Effector memory CD4-positive, alpha-beta T cell (primary cell): Measurements from ENCODE around the gene PDE9A.

Source experiments
- DNase-seq, 3 donors: peaks; one replicate each; pipeline ENCODE4 v3.0.0-alpha.2; 2020
- H3K27ac ChIP-seq: 2 replicates; pipeline ENCODE4 v1.7.0; 2013; ENCODE audit warnings: mild to moderate bottlenecking, low read length, moderate library complexity; ENCODE audit not compliant: insufficient read depth, poor library complexity, severe bottlenecking
- H3K27me3 ChIP-seq: replicated peaks from 2 replicates; pipeline ENCODE4 v1.7.0; 2013; ENCODE audit warnings: mild to moderate bottlenecking, low read length; ENCODE audit not compliant: insufficient read depth, control insufficient read depth, poor library complexity, severe bottlenecking
- H3K36me3 ChIP-seq: 2 replicates; pipeline ENCODE4 v1.7.0; 2013; ENCODE audit warnings: mild to moderate bottlenecking, low read length, moderate library complexity; ENCODE audit not compliant: control insufficient read depth, insufficient read depth
- H3K4me1 ChIP-seq: 2 replicates; pipeline ENCODE4 v1.7.0; 2013; ENCODE audit warnings: low read length, mild to moderate bottlenecking; ENCODE audit not compliant: control insufficient read depth, insufficient read depth, poor library complexity, severe bottlenecking
- H3K4me3 ChIP-seq: 2 replicates; pipeline ENCODE4 v1.7.0; 2013; ENCODE audit warnings: low read length, low read depth, mild to moderate bottlenecking; ENCODE audit not compliant: insufficient read depth, poor library complexity, severe bottlenecking
- H3K9me3 ChIP-seq: 2 replicates; pipeline ENCODE4 v1.7.0; 2013; ENCODE audit warnings: mild to moderate bottlenecking, low read length, moderate library complexity; ENCODE audit not compliant: control insufficient read depth

PDE9A gene

GRCh38 chr21:42731264-42732032 lies 78.0 kb downstream of the PDE9A start:
- H3K27ac ChIP-seq = no peak overlapping the region
- no peaks in the 10 kb centered on the region for H3K36me3 ChIP-seq
- H3K27me3 ChIP-seq = no peaks in the 10 kb centered on the region

DNA sequence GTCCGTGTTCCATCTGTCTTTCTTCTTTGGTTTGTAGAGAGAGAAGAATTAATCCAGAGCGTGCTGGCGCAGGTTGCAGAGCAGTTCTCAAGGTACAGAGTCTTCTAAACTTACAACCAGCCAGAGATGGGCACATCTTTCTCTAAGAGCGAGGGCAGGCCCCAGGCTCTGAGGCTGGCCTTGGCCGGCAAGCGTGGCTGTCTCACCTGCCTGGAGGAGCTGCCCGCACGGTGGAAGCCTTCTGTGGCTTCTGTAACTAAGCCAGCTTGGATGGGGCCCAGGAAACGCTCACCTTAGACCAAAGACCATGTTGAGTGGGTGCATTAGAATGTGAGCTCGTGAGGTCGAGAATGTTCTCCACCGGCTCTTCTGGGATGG lies 78.6 kb downstream of the PDE9A start:
- Histone ChIP-seq H3K36me3 (no peaks in the 10 kb centered on the region), H3K4me3 (no peak overlapping the region), H3K27ac (no peak overlapping the region), H3K4me1 (peaks cover 7% of the 10 kb centered on the region), H3K27me3 (no peaks in the 10 kb centered on the region), H3K9me3 (no peaks in the 10 kb centered on the region)
- no peak for DNase-seq

More at GRCh38 chr21:42731264-42732032, 78.0 kb downstream of the PDE9A start:
- H3K4me3 ChIP-seq = no peak overlapping the region
- no peak for DNase-seq
- H3K4me1 ChIP-seq = peaks cover 7% of the 10 kb centered on the region
- H3K9me3 ChIP-seq = no peaks in the 10 kb centered on the region

DNA sequence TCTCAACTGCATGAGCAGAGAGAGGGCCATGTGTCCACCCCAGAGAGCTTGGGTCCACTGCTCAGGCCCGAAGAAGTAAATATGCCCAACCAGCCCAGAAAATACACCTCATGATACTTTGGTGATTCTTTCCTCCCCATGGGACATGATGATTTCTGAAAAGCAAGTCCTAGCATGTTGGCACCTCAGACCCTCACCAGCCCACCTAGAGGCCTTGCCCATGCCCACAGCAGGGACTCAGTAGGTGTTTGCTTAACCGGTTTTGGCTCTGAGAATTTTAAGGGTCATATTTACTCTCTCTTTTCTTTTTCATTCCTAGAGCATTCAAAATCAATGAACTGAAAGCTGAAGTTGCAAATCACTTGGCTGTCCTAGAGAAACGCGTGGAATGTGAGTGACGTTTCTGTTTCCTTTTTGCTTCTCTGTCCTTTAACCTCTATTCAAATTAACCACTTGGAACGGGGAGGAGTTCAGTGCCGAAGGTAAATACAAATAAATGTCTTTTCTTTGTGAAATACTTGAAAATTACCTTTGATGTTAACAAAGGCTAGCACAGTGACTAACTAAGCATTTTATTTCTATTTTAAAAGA lies 79.7 kb downstream of the PDE9A start:
- no peaks in the 10 kb centered on the region for H3K9me3 ChIP-seq
- H3K4me1 ChIP-seq = peaks cover 10% of the 10 kb centered on the region
- H3K27me3 ChIP-seq = no peaks in the 10 kb centered on the region
- no peak for DNase-seq
- H3K4me3 ChIP-seq = no peak overlapping the region
- H3K27ac ChIP-seq = no peak overlapping the region
- no peaks in the 10 kb centered on the region for H3K36me3 ChIP-seq

- Histone ChIP-seq H3K4me1 (peaks cover 17% of the 10 kb centered on the region), H3K27ac (no peak overlapping the region), H3K9me3 (no peaks in the 10 kb centered on the region), H3K4me3 (no peak overlapping the region), H3K27me3 (no peaks in the 10 kb centered on the region), H3K36me3 (no peaks in the 10 kb centered on the region)
- no peak for DNase-seq
These were observed 80.5 kb downstream of the PDE9A start for GRCh38 chr21:42733874-42734273.

GRCh38 chr21:42734323-42734971 lies 81.0 kb downstream of the PDE9A start:
- H3K27me3 ChIP-seq = no peaks in the 10 kb centered on the region
- no peak overlapping the region for H3K4me3 ChIP-seq
- peaks cover 17% of the 10 kb centered on the region for H3K4me1 ChIP-seq
- H3K27ac ChIP-seq = no peak overlapping the region
- no peaks in the 10 kb centered on the region for H3K36me3 ChIP-seq
- no peaks in the 10 kb centered on the region for H3K9me3 ChIP-seq
- DNase-seq = no peak

DNA sequence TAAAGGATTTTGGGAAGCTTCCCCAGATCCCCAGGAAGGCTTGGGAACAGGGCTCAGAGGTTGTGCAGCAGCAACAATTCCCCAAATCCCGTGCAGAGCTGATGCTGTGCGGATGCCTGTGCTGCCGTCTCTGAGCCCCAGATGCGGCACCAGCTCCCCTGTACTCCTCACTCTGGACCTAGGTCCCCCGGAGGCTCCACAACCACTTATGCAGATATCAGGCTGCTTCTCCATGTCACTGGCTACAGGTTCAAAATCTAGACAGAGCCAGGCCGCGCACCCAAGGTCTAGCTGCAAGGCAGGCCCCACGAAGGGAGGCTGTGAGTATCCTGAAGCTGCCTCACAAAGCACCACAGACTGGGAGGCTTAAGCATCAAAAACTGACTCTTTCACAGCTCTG lies 81.6 kb downstream of the PDE9A start:
- no peaks in the 10 kb centered on the region for H3K36me3 ChIP-seq
- no peaks in the 10 kb centered on the region for H3K9me3 ChIP-seq
- peaks cover 17% of the 10 kb centered on the region for H3K4me1 ChIP-seq
- no peak overlapping the region for H3K4me3 ChIP-seq
- DNase-seq = no peak
- H3K27ac ChIP-seq = no peak overlapping the region
- no peaks in the 10 kb centered on the region for H3K27me3 ChIP-seq

- H3K27me3 ChIP-seq = no peaks in the 10 kb centered on the region
- peaks cover 17% of the 10 kb centered on the region for H3K4me1 ChIP-seq
- H3K4me3 ChIP-seq = no peak overlapping the region
- DNase-seq = no peak
- H3K27ac ChIP-seq = no peak overlapping the region
- H3K9me3 ChIP-seq = no peaks in the 10 kb centered on the region
- H3K36me3 ChIP-seq = no peaks in the 10 kb centered on the region
These were observed 82.5 kb downstream of the PDE9A start for GRCh38 chr21:42735944-42736343.

GRCh38 chr21:42736646-42737350 lies 83.4 kb downstream of the PDE9A start:
- H3K4me3 ChIP-seq = no peak overlapping the region
- peaks cover 17% of the 10 kb centered on the region for H3K4me1 ChIP-seq
- no peaks in the 10 kb centered on the region for H3K36me3 ChIP-seq
- no peaks in the 10 kb centered on the region for H3K27me3 ChIP-seq
- no peaks in the 10 kb centered on the region for H3K9me3 ChIP-seq
- no peak for DNase-seq
- no peak overlapping the region for H3K27ac ChIP-seq

- Histone ChIP-seq H3K4me3 (no peak overlapping the region), H3K4me1 (peaks cover 17% of the 10 kb centered on the region), H3K36me3 (no peaks in the 10 kb centered on the region), H3K27me3 (no peaks in the 10 kb centered on the region), H3K9me3 (no peaks in the 10 kb centered on the region), H3K27ac (peak overlapping the region; percentile 61)
- DNase-seq = no peak
These were observed 84.7 kb downstream of the PDE9A start for GRCh38 chr21:42737951-42738590.
